ENCODE data around the gene EXOC4. TPM values are rescaled to one million over a fixed set of nuclear protein-coding genes. Genes with fewer than 3 reads are reported as not detected.
A peak's percentile ranks its signal among the peaks of the same experiment; 100 is the strongest.
"Not testable (repeated sequence)": the region's sequence is repeated elsewhere in the genome, so short reads cannot be mapped to it uniquely, and the experiment has no call there.

Gene EXOC4
- total and polyA plus RNA-seq, 9 donors: 26.8 to 80.5 (median 70.7) TPM

- no peak for DNase-seq
- Histone ChIP-seq H3K27me3 (no peaks in the 10 kb centered on the region), H3K4me1 (ENCODE audit: insufficient read depth) (peaks cover 6% of the 10 kb centered on the region), H3K27ac (no peak overlapping the region), H3K9me3 (no peaks in the 10 kb centered on the region), H3K4me3 (no peak overlapping the region), H3K36me3 (no peaks in the 10 kb centered on the region)
- intact Hi-C loops (cut with DNase I): no loop called here
- WGBS, 3 donors: 68 to 75% (median 74%) methylated on average over 3 of the region's 3 CpGs
- no peak for TF ChIP-seq EP300 (IDR thresholded peaks at IDR 0.05)
- TF ChIP-seq CTCF (IDR thresholded peaks at IDR 0.05): no peak
- no peak for TF ChIP-seq POLR2A (IDR thresholded peaks at IDR 0.05)
Measured at GRCh38 chr7:133273227-133273626, 20.3 kb downstream of the EXOC4 start.

GRCh38 chr7:133274265-133274664 lies 21.4 kb downstream of the EXOC4 start:
- H3K4me3 ChIP-seq: no peak overlapping the region
- TF ChIP-seq POLR2A (IDR thresholded peaks at IDR 0.05) (no peak), CTCF (IDR thresholded peaks at IDR 0.05) (no peak), EP300 (IDR thresholded peaks at IDR 0.05) (no peak)
- no peaks in the 10 kb centered on the region for H3K9me3 ChIP-seq
- H3K27me3 ChIP-seq: no peaks in the 10 kb centered on the region
- DNase-seq: no peak
- peaks cover 6% of the 10 kb centered on the region for H3K4me1 ChIP-seq (ENCODE audit: insufficient read depth)
- intact Hi-C loops (cut with DNase I): no loop called here
- H3K27ac ChIP-seq: no peak overlapping the region
- WGBS, 3 donors: 93 to 97% (median 96%) methylated on average over 1 of the region's 1 CpG
- H3K36me3 ChIP-seq: no peaks in the 10 kb centered on the region

- no peaks in the 10 kb centered on the region for H3K36me3 ChIP-seq
- no peak for DNase-seq
- TF ChIP-seq CTCF (IDR thresholded peaks at IDR 0.05): no peak
- TF ChIP-seq EP300 (IDR thresholded peaks at IDR 0.05): no peak
- no peak for TF ChIP-seq POLR2A (IDR thresholded peaks at IDR 0.05)
- H3K4me1 ChIP-seq (ENCODE audit: insufficient read depth): peaks cover 6% of the 10 kb centered on the region
- no peaks in the 10 kb centered on the region for H3K9me3 ChIP-seq
- no peak overlapping the region for H3K27ac ChIP-seq
- H3K4me3 ChIP-seq: no peak overlapping the region
- H3K27me3 ChIP-seq: no peaks in the 10 kb centered on the region
- intact Hi-C loops (cut with DNase I): no loop called here
- WGBS, 3 donors: 86 to 90% (median 89%) methylated on average over 8 of the region's 8 CpGs
Measured at GRCh38 chr7:133275008-133275407, 22.1 kb downstream of the EXOC4 start.

GRCh38 chr7:133275446-133276095 lies 22.7 kb downstream of the EXOC4 start:
- Histone ChIP-seq H3K9me3 (no peaks in the 10 kb centered on the region), H3K4me1 (ENCODE audit: insufficient read depth) (peaks cover 6% of the 10 kb centered on the region), H3K27me3 (no peaks in the 10 kb centered on the region), H3K36me3 (no peaks in the 10 kb centered on the region), H3K27ac (no peak overlapping the region), H3K4me3 (no peak overlapping the region)
- WGBS, 3 donors: 22 to 50% (median 25%) methylated on average over 3 of the region's 3 CpGs
- peak in 1 of 5 donors; percentile 21 for DNase-seq
- TF ChIP-seq EP300 (IDR thresholded peaks at IDR 0.05) (no peak), CTCF (IDR thresholded peaks at IDR 0.05) (no peak), POLR2A (IDR thresholded peaks at IDR 0.05) (no peak)
- intact Hi-C loops (cut with DNase I): no loop called here

GRCh38 chr7:133278975-133279374 lies 26.1 kb downstream of the EXOC4 start:
- H3K36me3 ChIP-seq; H3K27me3 ChIP-seq; H3K9me3 ChIP-seq; intact Hi-C loops (cut with DNase I); DNase-seq; H3K4me3 ChIP-seq; H3K4me1 ChIP-seq (ENCODE audit: insufficient read depth); H3K27ac ChIP-seq: not testable (repeated sequence)
- WGBS, 3 donors: 92 to 96% (median 95%) methylated on average over 2 to 3 of the region's 3 CpGs

Measured in ovary (tissue), 9 donors.